Mucosa of rectum (tissue), 2 donors: ENCODE measurements around the gene CRACR2B.

Experiments used
- H3K27ac ChIP-seq, 2 donors: one replicate each; pipeline ENCODE4 v1.7.0; 2013; ENCODE audit warnings: inconsistent platforms in 2 of 2, low read depth in 2 of 2, low read length in 2 of 2
- H3K27me3 ChIP-seq, 2 donors: one replicate each; pipeline ENCODE4 v1.7.0; 2013; ENCODE audit warnings: low read length in 2 of 2; ENCODE audit not compliant: control insufficient read depth in 2 of 2, insufficient read depth in 2 of 2
- H3K36me3 ChIP-seq, 2 donors: one replicate each; pipeline ENCODE4 v1.7.0; 2013; ENCODE audit warnings: low read length in 2 of 2; ENCODE audit not compliant: control insufficient read depth in 2 of 2, insufficient read depth in 2 of 2
- H3K4me1 ChIP-seq, 2 donors: one replicate each; pipeline ENCODE4 v1.7.0; 2013; ENCODE audit warnings: low read length in 2 of 2, mild to moderate bottlenecking in 1 of 2; ENCODE audit not compliant: control insufficient read depth in 2 of 2, insufficient read depth in 2 of 2
- H3K4me3 ChIP-seq, 2 donors: one replicate each; pipeline ENCODE4 v1.7.0; 2013; ENCODE audit warnings: low read length in 2 of 2
- H3K9ac ChIP-seq, 2 donors: one replicate each; pipeline ENCODE4 v1.7.0; 2013; ENCODE audit warnings: low read length in 2 of 2, low read depth in 1 of 2, mild to moderate bottlenecking in 1 of 2
- H3K9me3 ChIP-seq, 2 donors: one replicate each; pipeline ENCODE4 v1.7.0; 2013; ENCODE audit warnings: low read length in 2 of 2; ENCODE audit not compliant: control insufficient read depth in 2 of 2
- donor health status: healthy.
- donor health status: Normal muscosa, but diverticular disease.

CRACR2B gene

DNA sequence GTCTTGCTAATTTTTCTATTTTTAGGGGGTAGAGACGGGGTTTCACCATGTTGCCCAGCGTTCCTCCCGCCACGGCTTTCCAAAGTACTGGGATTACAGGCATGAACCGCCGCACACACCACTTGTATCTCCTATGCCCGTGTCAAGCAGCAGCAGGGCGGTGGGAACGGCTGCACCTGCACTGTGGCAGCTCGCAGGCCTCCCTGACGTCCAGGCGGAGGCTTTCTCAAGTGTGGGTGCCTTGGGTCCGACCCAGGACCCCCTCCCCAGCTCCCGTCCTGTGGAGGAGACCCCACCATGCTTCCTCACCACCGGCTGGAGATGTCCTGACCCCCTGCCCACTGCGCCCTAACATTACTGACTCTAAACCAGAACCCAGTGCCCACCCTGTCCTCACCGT lies 40.7 kb downstream of the CRACR2B start:
- Histone ChIP-seq H3K9me3 (no peaks in the 10 kb centered on the region), H3K36me3 (peaks cover 0 to 3% of the 10 kb centered on the region in 2 donors), H3K27ac (no peak overlapping the region)

DNA sequence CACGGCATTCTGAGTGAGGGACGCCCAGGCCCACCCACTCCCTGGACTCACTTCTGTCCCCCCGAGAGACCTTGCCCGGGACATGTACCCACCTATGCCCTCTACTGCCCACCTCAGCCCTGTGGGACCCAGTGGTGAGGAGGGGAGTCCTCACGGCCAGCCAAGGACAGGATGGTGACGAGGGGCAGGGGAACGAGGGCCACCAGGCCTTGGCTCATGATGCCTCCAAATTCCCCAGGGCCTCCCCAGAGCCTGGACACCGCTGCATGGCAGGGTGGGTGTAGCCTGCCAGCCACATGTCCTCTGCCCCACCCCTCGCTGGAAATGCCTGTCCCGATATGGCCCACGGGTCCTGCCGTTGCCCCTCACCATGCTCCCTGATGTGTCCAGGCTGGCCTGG lies 41.1 kb downstream of the CRACR2B start:
- H3K4me3 ChIP-seq: no peak overlapping the region
- H3K36me3 ChIP-seq: peaks cover 0 to 3% of the 10 kb centered on the region in 2 donors
- H3K9me3 ChIP-seq: no peaks in the 10 kb centered on the region
- H3K27ac ChIP-seq: no peak overlapping the region
- H3K9ac ChIP-seq: no peak overlapping the region
- no peaks in the 10 kb centered on the region for H3K4me1 ChIP-seq
- H3K27me3 ChIP-seq: peaks cover 0 to 17% of the 10 kb centered on the region in 2 donors

More for the DNA sequence above, 40.7 kb downstream of the CRACR2B start:
- Histone ChIP-seq H3K9ac (no peak overlapping the region), H3K4me3 (no peak overlapping the region), H3K27me3 (peaks cover 0 to 20% of the 10 kb centered on the region in 2 donors), H3K4me1 (no peaks in the 10 kb centered on the region)

- peaks cover 0 to 9% of the 10 kb centered on the region in 2 donors for H3K27me3 ChIP-seq
- H3K4me1 ChIP-seq: no peaks in the 10 kb centered on the region
- no peak overlapping the region for H3K4me3 ChIP-seq
- no peak overlapping the region for H3K9ac ChIP-seq
- H3K27ac ChIP-seq: no peak overlapping the region
- H3K9me3 ChIP-seq: no peaks in the 10 kb centered on the region
- peaks cover 0 to 3% of the 10 kb centered on the region in 2 donors for H3K36me3 ChIP-seq
Observed at GRCh38 chr11:869399-870126, 41.8 kb downstream of the CRACR2B start.

DNA sequence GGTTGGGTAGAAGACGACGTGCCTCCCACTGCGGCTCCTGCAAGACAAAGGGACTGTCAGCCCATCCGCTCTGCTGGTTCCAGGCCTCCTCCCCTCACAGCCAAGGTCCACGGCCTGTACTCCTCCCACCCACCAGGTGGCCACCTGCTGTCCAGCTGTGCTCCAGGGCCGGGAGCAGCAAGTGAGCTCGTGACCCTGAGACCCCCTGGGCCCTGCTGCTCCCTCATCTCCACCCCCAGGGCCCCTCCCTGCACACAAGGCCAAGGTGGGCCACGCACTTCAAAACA lies 42.4 kb downstream of the CRACR2B start:
- Histone ChIP-seq H3K27me3 (peaks cover 0 to 5% of the 10 kb centered on the region in 2 donors), H3K27ac (no peak overlapping the region), H3K36me3 (peaks cover 0 to 3% of the 10 kb centered on the region in 2 donors), H3K9me3 (no peaks in the 10 kb centered on the region), H3K4me3 (no peak overlapping the region), H3K4me1 (no peaks in the 10 kb centered on the region), H3K9ac (no peak overlapping the region)

DNA sequence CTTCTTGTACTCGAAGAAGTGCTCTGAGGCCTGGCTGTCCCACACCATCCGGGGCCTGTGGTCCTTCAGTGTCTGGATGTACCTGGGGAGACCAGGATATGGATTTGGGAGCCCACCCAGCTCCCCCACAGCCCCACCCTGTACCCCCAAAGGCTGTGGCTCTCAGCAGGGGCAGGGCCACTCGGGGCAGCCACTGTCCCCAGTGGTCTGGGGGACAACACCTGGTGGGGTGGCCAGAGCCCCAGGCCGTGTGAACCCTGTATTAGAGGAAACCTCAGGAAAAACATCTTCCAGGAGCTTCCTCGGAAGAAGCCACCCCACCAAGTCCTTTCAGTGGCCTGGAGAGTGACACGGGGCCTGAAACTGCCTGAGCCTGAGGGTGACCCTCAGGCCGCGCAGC lies 42.7 kb downstream of the CRACR2B start:
- Histone ChIP-seq H3K4me1 (no peaks in the 10 kb centered on the region), H3K9ac (no peak overlapping the region)

GRCh38 chr11:871472-871871 lies 43.8 kb downstream of the CRACR2B start:
- Histone ChIP-seq H3K4me3 (no peak overlapping the region), H3K36me3 (peaks cover 2 to 3% of the 10 kb centered on the region in 2 donors), H3K9me3 (no peaks in the 10 kb centered on the region), H3K27ac (no peak overlapping the region), H3K27me3 (no peaks in the 10 kb centered on the region), H3K9ac (no peak overlapping the region), H3K4me1 (no peaks in the 10 kb centered on the region)

More for the DNA sequence above, 42.7 kb downstream of the CRACR2B start:
- Histone ChIP-seq H3K27me3 (peaks cover 0 to 3% of the 10 kb centered on the region in 2 donors), H3K27ac (no peak overlapping the region), H3K36me3 (peaks cover 0 to 3% of the 10 kb centered on the region in 2 donors), H3K9me3 (no peaks in the 10 kb centered on the region), H3K4me3 (no peak overlapping the region)

- peaks cover 3 to 4% of the 10 kb centered on the region in 2 donors for H3K36me3 ChIP-seq
- H3K4me1 ChIP-seq: no peaks in the 10 kb centered on the region
- no peak overlapping the region for H3K27ac ChIP-seq
Observed at GRCh38 chr11:872799-873198, 45.1 kb downstream of the CRACR2B start.

DNA sequence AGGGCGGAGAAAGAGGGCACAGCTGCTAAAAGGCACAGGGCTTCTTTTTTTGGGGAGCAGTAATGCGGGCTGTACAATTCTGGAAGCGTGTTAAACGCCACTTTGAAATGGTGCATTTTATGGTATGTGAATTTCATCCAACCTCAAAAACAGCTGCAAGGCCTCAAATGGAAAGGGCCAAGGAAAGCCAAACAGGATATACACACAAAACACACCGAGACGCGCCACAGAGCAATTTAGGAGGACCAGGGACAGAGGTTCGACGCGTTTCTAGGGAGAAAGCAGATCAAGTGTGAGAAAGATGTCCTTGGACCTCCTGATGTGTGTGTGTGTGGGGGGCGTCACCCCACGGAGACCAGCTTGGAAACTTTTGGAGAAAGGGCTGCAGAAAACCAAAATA lies 46.0 kb downstream of the CRACR2B start:
- Histone ChIP-seq H3K36me3 (peaks cover 0 to 4% of the 10 kb centered on the region in 2 donors), H3K4me1 (no peaks in the 10 kb centered on the region)

More at GRCh38 chr11:872799-873198, 45.1 kb downstream of the CRACR2B start:
- H3K9me3 ChIP-seq: no peaks in the 10 kb centered on the region
- H3K27me3 ChIP-seq: no peaks in the 10 kb centered on the region
- no peak overlapping the region for H3K9ac ChIP-seq
- H3K4me3 ChIP-seq: no peak overlapping the region

GRCh38 chr11:875203-875602 lies 47.5 kb downstream of the CRACR2B start:
- Histone ChIP-seq H3K4me3 (no peak overlapping the region), H3K9ac (no peak overlapping the region), H3K27me3 (no peaks in the 10 kb centered on the region), H3K4me1 (no peaks in the 10 kb centered on the region), H3K27ac (no peak overlapping the region), H3K9me3 (no peaks in the 10 kb centered on the region), H3K36me3 (peaks cover 0 to 4% of the 10 kb centered on the region in 2 donors)

More for the DNA sequence above, 46.0 kb downstream of the CRACR2B start:
- no peaks in the 10 kb centered on the region for H3K9me3 ChIP-seq
- no peak overlapping the region for H3K27ac ChIP-seq
- H3K4me3 ChIP-seq: no peak overlapping the region
- no peaks in the 10 kb centered on the region for H3K27me3 ChIP-seq
- H3K9ac ChIP-seq: no peak overlapping the region

GRCh38 chr11:875769-876301 lies 48.1 kb downstream of the CRACR2B start:
- Histone ChIP-seq H3K4me3 (no peak overlapping the region), H3K9ac (no peak overlapping the region), H3K36me3 (peaks cover 0 to 4% of the 10 kb centered on the region in 2 donors), H3K4me1 (no peaks in the 10 kb centered on the region), H3K9me3 (no peaks in the 10 kb centered on the region), H3K27ac (no peak overlapping the region), H3K27me3 (no peaks in the 10 kb centered on the region)
